HepG2 (cell line): ENCODE measurements around the gene MYL3. TPM values are rescaled to one million over a fixed set of nuclear protein-coding genes. Genes with fewer than 3 reads are reported as not detected.
"Not testable (repeated sequence)": the region's sequence is repeated elsewhere in the genome, so short reads cannot be mapped to it uniquely, and the experiment has no call there.

Experiments
- ATAC-seq: fragments of 200-7000 bp; cut with Tn5 transposase; 3 replicates; pipeline ENCODE4 v1.9.1; 2020; ENCODE audit warnings: mild to moderate bottlenecking, moderate library complexity
- BruUV-seq: library from RNA; stranded (reverse); fragments of 400-500 nt; replicated peaks from 2 replicates; lab custom pipeline; 2021; lab: Mats Ljungman, UMichigan
- CTCF ChIA-PET: fragments of 300-600 bp; formaldehyde crosslinking; extraction: SDS; loops from one replicate; lab custom pipeline; 2021; ENCODE audit warnings: low total read pairs, inconsistent platforms, low intra/inter-chr PET ratio; lab: Yijun Ruan, JAX
- POLR2A ChIA-PET: fragments of 350-600 bp; sonication (Branson Sonifier 250); formaldehyde crosslinking; loops from one replicate; lab custom pipeline; 2020; ENCODE audit warnings: antibody characterized with exemption, inconsistent platforms; lab: Yijun Ruan, JAX
- DNase-seq: peaks from one replicate; pipeline ENCODE4 v3.0.0-alpha.2; 2015; ENCODE audit warnings: low spot score
- FAIRE-seq: peaks from 3 replicates; lab custom pipeline; 2011; peaks lifted over from hg19 to GRCh38; lab: Jason Lieb, UNC
- H2AFZ ChIP-seq: one replicate; pipeline ENCODE4 v1.6.1; 2011; ENCODE audit warnings: low read length, inconsistent platforms
- H3K27ac ChIP-seq: fragments of 300-600 bp; 3 replicates; pipeline ENCODE4 v1.8.0; 2011; ENCODE audit warnings: mixed run types, mild to moderate bottlenecking, mixed read lengths, low read length, inconsistent platforms; ENCODE audit not compliant: insufficient read depth; ENCODE audit errors: extremely low read length
- H3K27me3 ChIP-seq, 2 experiments: fragments of 200-600 bp in 1 of 2; 2 replicates in 1 of 2; 3 replicates in 1 of 2; pipeline versions ENCODE4 v1.6.0 to v1.8.0; 2011; ENCODE audit warnings: low read length in 2 of 2, mild to moderate bottlenecking in 2 of 2, moderate library complexity in 2 of 2, inconsistent platforms in 1 of 2; ENCODE audit not compliant: insufficient read depth in 2 of 2, control insufficient read depth in 1 of 2
- H3K36me3 ChIP-seq, 2 experiments: fragments of 200-600 bp in 1 of 2; replicated peaks in 1 of 2; 2 replicates in 1 of 2; 3 replicates in 1 of 2; pipeline versions ENCODE4 v1.5.1 to v1.8.0; 2011; ENCODE audit warnings: low read length in 2 of 2, inconsistent platforms in 1 of 2; ENCODE audit not compliant: insufficient read depth in 2 of 2, control insufficient read depth in 1 of 2
- H3K4me1 ChIP-seq: 2 replicates; pipeline ENCODE4 v1.5.1; 2012; ENCODE audit warnings: low read length, inconsistent platforms; ENCODE audit not compliant: insufficient read depth
- H3K4me2 ChIP-seq: 2 replicates; pipeline ENCODE4 v1.6.0; 2011; ENCODE audit warnings: low read depth, low read length, inconsistent platforms
- H3K4me3 ChIP-seq, 3 experiments: fragments of 200-600 bp in 1 of 3; sonication (generic), shearing (Covaris generic) in 1 of 3; replicated peaks in 1 of 3; 2 replicates each; pipeline ENCODE4 v1.5.1; 2011 to 2016; ENCODE audit warnings: low read length in 3 of 3, inconsistent platforms in 2 of 3, low read depth in 2 of 3, mild to moderate bottlenecking in 2 of 3, control low read depth in 1 of 3, mixed read lengths in 1 of 3; ENCODE audit not compliant: insufficient read depth in 1 of 3
- H3K79me2 ChIP-seq: one replicate; pipeline ENCODE4 v1.6.1; 2011; ENCODE audit warnings: low read length, inconsistent platforms; ENCODE audit not compliant: insufficient read depth
- H3K9ac ChIP-seq: 2 replicates; pipeline ENCODE4 v1.6.0; 2011; ENCODE audit warnings: mild to moderate bottlenecking, low read depth, low read length, inconsistent platforms; ENCODE audit not compliant: insufficient read depth
- H3K9me3 ChIP-seq: 2 replicates; pipeline ENCODE4 v1.5.1; 2012; ENCODE audit warnings: mild to moderate bottlenecking, low read length
- H4K20me1 ChIP-seq: 2 replicates; pipeline ENCODE4 v1.6.0; 2011; ENCODE audit warnings: inconsistent platforms, mild to moderate bottlenecking, low read length, moderate library complexity; ENCODE audit not compliant: insufficient read depth
- JDP2 ChIP-seq: sonication (generic); formaldehyde crosslinking; IDR thresholded peaks from 2 replicates; pipeline ENCODE4 v1.8.1; 2022; ENCODE audit warnings: missing genetic modification reagents, borderline replicate concordance
- ZNF614 ChIP-seq: IDR thresholded peaks from 2 replicates; pipeline ENCODE4 v1.6.1; 2018; ENCODE audit warnings: missing biosample characterization, missing genetic modification reagents, inconsistent platforms, borderline replicate concordance
- ZNF770 ChIP-seq: sonication (generic); formaldehyde crosslinking; IDR thresholded peaks from 2 replicates; pipeline ENCODE4 v1.5.0; 2020; ENCODE audit warnings: mild to moderate bottlenecking, missing genetic modification reagents
- WGBS: methylation state at CpG from one replicate; pipeline ENCODE4 v1.1.6; 2017; ENCODE audit warnings: low lambda C conversion rate; 5-methylcytosine and 5-hydroxymethylcytosine counted together
- in situ Hi-C: cut with HindIII; loops from 2 replicates; pipeline ENCODE4 v1.10.0; 2017; ENCODE audit warnings: low pct_unique_long_range_greater_than_20kb; ENCODE audit not compliant: extremely low pct_ligation_motif_present
- intact Hi-C: fragments of 100-400 bp; cut with micrococcal nuclease; formaldehyde crosslinking; loops from one replicate; pipeline ENCODE4 v1.10.0; 2022; ENCODE audit not compliant: unreplicated experiment
- polyA plus RNA-seq, 8 experiments: library from polyadenylated mRNA; depleted of rRNA in 3 of 8; stranded (reverse) in 7 of 8; unstranded in 1 of 8; fragments of >200 nt; fragmentation: Illumina TruSeq in 4 of 8; extraction: Trizol in 4 of 8; gene quantifications; 2 replicates each; pipeline versions ENCODE4 v1.2.1 to v1.2.3, GENCODE V29; 2011 to 2016; ENCODE audit warnings: low read depth in 4 of 8, missing spikeins in 1 of 8, mixed read lengths in 1 of 8; ENCODE audit not compliant: insufficient read depth in 1 of 8
- total RNA-seq, 5 experiments: library from RNA; depleted of rRNA; stranded (reverse); fragments of >200 nt; fragmentation: Illumina TruSeq; extraction: Trizol; gene quantifications; 2 replicates each; pipeline ENCODE4 v1.2.3, GENCODE V29; 2016; ENCODE audit warnings: low read depth in 1 of 5

MYL3 gene
- total and polyA plus RNA-seq, 2 of the 13 experiments (the other 11 are each of a cell fraction or from before 2014, with no cell fraction given), result not detected

- intact Hi-C loops, result no loop called here
- BruUV-seq, result no TSS peak
- ATAC-seq (no peak), FAIRE-seq (no peak), DNase-seq (no peak)
- Histone ChIP-seq H3K9me3 (peaks cover 11% of the 10 kb centered on the region), H3K4me1 (no peaks in the 10 kb centered on the region), H3K4me2 (no peak overlapping the region), H3K36me3 (no peaks in the 10 kb centered on the region), H3K27me3 (0 out of 5 replicates have a peak, but pooled peaks cover 0 to 3% of the 10 kb centered on the region in 2 experiments), H4K20me1 (no peaks in the 10 kb centered on the region), H3K9ac (no peak overlapping the region), H3K27ac (no peak overlapping the region), H3K79me2 (no peaks in the 10 kb centered on the region), H2AFZ (no peak overlapping the region), H3K4me3 (no peak overlapping the region)
- in situ Hi-C loops, result no loop called here
- 15% methylated on average over 2 of the region's 2 CpGs for WGBS
- no peak for TF ChIP-seq ZNF770
- TF ChIP-seq JDP2 (CRISPR knock-in tag), result no peak
- no peak for TF ChIP-seq ZNF614 (CRISPR knock-in tag)
- ChIA-PET POLR2A (no interaction called here), CTCF (no interaction called here)
Measured at GRCh38 chr3:46824211-46824970, 38.9 kb downstream of the MYL3 start.

GRCh38 chr3:46823314-46823713 lies 39.9 kb downstream of the MYL3 start:
- H2AFZ ChIP-seq, BruUV-seq, intact Hi-C loops, H3K27ac ChIP-seq, H4K20me1 ChIP-seq, H3K27me3 ChIP-seq, POLR2A ChIA-PET, in situ Hi-C loops, ATAC-seq, H3K79me2 ChIP-seq, H3K36me3 ChIP-seq, DNase-seq, H3K4me3 ChIP-seq, FAIRE-seq, H3K4me1 ChIP-seq, H3K9ac ChIP-seq, CTCF ChIA-PET, H3K4me2 ChIP-seq: not testable (repeated sequence)
- H3K9me3 ChIP-seq, result peaks cover 11% of the 10 kb centered on the region
